G401 (cell line): ENCODE measurements around the gene GALNTL6. TPM values are rescaled to one million over a fixed set of nuclear protein-coding genes. Genes with fewer than 3 reads are reported as not detected.

Experiments
- DNase-seq: peaks from one replicate; pipeline ENCODE4 v3.0.0-alpha.2; 2015; ENCODE audit warnings: low spot score
- in situ Hi-C: cut with HindIII; loops from 2 replicates; pipeline ENCODE4 v1.10.0; 2016; ENCODE audit warnings: low sequenced_read_pairs, mixed read lengths
- total RNA-seq: library from RNA; depleted of rRNA; stranded (reverse); fragments of >200 nt; shearing (Covaris generic); gene quantifications from 2 replicates; pipeline ENCODE4 v1.2.3, GENCODE V29; 2014

Gene GALNTL6
- total RNA-seq, 1 experiment from 2014 or later, result not detected

- no peak for DNase-seq
- in situ Hi-C loops, result no loop called here
These were observed 765.5 kb downstream of the GALNTL6 start for GRCh38 chr4:172578712-172579111.

DNA sequence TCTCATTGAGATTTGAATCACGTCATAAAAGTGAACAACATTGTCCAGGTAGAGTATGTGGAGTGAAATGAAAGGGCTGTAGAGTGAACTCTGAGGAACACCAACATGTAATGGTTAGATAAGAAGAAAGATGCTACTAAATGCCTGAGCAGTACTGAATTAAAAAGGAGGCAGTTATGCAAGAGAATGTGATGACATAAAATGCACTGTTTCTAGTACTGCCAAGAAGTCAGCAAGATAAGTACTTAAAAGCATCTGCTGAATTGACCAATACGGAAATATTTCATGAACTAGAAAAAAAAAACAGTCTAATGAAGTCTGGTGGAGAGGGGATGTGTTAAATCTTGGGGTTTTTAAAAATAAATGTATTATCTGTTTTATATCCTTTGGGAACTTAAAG lies 771.6 kb downstream of the GALNTL6 start:
- in situ Hi-C loops, result no loop called here
- DNase-seq, result no peak

GRCh38 chr4:172596206-172596605 lies 783.0 kb downstream of the GALNTL6 start:
- in situ Hi-C loops, result no loop called here
- no peak for DNase-seq

DNA sequence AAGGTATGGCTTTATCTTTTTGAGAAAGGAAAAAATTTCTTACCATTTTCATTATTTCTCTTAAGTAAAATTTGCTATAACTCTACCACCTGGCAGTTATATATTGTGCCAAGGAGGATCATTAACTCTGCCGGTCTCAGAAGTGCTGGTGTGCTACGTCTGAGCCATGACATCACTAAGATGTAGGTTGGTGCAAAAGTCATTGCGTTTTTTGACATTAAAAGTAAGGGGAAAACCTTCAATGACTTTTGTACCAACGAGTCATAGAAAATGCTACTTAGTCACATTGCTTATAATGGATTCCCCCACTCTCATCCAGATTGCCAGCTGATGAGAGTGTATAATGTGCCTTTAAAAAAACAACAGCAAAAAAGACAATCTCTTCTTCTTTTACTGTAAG lies 786.4 kb downstream of the GALNTL6 start:
- in situ Hi-C loops, result no loop called here
- DNase-seq, result no peak

- in situ Hi-C loops, result no loop called here
- no peak for DNase-seq
These were observed 788.0 kb downstream of the GALNTL6 start for GRCh38 chr4:172601195-172601594.

DNA sequence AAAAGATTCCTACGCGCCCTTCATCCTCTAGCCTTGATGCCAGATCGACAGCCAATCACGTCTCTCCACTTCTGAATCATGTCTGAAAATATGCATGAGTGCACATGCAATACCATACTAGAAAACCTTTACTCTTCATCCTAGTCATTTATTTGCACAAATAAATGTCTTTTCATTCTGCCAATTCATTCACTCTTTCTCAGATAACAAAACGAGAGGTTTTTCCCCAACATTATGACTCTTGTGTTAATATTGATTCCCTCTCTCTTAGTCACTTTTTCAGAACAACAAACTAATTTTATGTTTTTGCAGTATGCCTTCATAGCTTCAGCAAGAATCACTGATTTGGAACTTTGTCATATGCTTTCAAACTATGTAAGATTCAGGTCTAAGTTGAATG lies 806.0 kb downstream of the GALNTL6 start:
- DNase-seq, result no peak
- in situ Hi-C loops, result no loop called here

GRCh38 chr4:172619798-172620197 lies 806.6 kb downstream of the GALNTL6 start:
- in situ Hi-C loops, result no loop called here
- DNase-seq, result no peak

DNA sequence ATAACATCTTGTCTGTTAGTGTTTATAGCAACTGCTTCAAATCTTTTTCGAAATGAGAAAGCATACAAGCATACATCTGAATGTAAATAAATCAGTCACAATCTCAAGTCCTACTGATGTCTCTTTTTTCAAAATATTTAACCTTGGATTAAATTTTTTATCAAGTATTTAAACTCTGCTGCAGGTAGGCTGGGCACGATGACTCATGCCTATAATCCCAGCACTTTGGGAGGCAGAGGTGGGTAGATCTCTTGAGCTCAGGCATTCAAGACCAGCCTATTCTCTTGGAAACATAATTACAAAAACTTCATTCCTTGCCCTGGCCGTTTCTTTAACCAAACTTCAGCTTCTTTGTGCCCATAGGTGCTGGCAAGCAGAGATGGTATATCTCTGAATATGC lies 815.1 kb downstream of the GALNTL6 start:
- in situ Hi-C loops, result no loop called here

GRCh38 chr4:172630280-172630679 lies 817.1 kb downstream of the GALNTL6 start:
- no peak for DNase-seq
- in situ Hi-C loops, result no loop called here

More for the DNA sequence above, 815.1 kb downstream of the GALNTL6 start:
- DNase-seq, result no peak

GRCh38 chr4:172631832-172632231 lies 818.6 kb downstream of the GALNTL6 start:
- in situ Hi-C loops, result no loop called here
- no peak for DNase-seq

DNA sequence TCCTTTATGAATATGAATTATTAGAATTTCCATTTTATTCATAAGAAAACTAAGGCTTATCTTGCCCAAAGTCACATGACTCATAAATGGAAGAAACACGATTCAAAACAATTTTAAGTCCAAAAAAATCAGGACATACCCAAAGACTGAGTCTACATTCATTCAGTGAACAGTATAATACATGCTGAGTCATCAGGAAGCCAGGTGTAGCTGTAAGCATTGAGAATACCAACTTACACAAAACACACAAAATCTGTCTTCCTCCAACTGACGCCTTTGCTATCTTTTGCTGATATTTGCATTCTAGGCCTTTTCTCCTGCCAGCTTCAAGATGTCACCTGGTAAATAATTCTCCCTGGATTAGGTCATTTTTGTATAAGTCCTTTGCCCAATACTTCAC lies 835.3 kb downstream of the GALNTL6 start:
- in situ Hi-C loops, result no loop called here

DNA sequence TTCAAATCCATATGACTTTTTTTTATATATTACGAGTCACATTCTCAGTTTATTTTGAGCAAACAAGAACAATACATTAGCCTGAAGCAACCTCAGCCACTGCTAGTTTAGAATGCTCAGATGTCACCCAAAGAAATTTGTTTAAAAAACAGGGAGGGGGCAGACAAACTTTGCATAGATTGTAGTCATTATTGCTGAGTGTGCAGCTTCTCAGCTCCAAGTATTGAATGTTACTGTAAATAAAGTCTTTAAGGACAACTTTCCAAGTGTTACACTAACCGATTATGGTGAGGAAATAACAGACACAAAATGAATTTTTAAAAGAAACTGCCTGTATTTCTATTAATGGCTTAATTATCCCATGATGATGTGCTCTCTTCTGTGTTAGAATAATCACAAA lies 835.9 kb downstream of the GALNTL6 start:
- in situ Hi-C loops, result no loop called here
- DNase-seq, result no peak

More for the DNA sequence above, 835.3 kb downstream of the GALNTL6 start:
- DNase-seq, result no peak

DNA sequence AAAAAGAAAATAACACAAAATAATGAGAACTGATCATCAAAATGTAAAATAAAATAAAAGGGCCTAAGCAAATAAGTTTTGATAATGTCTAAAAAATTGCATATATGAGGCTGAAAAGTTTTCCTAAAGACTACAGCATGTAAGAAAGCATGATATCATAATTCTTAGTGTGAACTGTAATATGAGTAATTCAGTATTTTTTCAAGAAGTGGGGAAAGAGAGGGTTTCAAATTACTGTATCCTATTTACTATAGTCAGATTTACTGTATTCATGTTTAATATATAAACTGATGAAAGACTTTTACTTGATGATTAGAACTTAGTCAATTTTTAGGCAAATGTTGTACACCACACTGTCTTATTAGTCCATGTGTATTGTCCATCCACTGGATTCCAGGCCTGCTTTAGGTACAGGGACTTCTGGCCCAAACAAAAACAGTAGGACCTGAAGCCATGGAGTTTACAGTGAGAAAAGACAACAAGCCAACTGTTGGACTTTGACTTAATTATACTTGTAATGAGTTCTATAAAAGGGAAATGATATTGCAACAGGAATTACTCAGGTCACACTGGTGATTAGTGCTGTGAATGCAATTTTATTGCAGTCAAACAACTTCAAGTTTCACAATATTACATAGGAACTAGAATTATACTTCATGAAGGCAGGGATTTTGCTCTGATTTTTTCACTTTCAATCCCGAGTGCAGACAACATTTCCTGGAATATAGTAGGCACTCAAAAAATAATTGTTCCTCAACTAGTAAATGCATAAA lies 837.7 kb downstream of the GALNTL6 start:
- in situ Hi-C loops, result no loop called here
- no peak for DNase-seq

DNA sequence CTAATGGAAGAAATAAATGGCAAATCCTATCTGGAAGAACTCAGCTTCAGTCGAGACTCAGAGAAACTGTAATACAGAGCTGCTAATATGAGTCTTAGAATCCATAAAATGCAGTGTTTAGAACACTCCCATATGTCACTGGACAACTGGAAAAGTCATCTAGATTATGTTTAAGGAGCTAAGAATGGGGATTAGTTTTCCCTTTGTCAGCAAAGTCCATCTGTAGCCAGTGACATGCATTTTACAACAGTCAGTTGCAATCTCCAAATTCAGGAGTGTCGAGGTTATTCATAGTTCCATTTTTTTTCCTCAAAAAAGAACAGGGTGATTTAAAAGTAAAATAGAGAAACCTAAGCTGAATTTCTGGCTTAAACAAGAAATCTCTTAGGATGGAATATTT lies 838.8 kb downstream of the GALNTL6 start:
- DNase-seq, result no peak

DNA sequence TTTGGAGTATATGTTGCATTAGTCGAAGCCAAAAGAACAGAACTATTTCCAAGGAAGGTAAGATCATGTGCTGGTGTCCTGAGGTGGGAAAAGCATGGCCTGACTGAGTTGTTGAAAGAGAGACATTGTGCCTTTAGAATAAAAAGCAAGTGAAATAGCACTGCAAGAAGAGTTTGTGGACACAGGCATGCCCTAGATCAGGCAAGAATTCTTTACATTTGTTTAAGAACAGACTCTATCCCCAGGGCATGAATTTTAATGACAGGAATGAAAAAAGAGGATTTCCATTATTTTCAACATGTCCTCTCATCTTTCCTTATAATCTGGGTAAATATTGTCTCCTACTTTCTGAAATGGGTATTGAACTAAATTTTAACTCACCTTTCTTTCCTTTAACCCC lies 839.2 kb downstream of the GALNTL6 start:
- in situ Hi-C loops, result no loop called here
- no peak for DNase-seq

More for the DNA sequence above, 838.8 kb downstream of the GALNTL6 start:
- in situ Hi-C loops, result no loop called here

GRCh38 chr4:172653676-172654075 lies 840.5 kb downstream of the GALNTL6 start:
- no peak for DNase-seq
- in situ Hi-C loops, result no loop called here

DNA sequence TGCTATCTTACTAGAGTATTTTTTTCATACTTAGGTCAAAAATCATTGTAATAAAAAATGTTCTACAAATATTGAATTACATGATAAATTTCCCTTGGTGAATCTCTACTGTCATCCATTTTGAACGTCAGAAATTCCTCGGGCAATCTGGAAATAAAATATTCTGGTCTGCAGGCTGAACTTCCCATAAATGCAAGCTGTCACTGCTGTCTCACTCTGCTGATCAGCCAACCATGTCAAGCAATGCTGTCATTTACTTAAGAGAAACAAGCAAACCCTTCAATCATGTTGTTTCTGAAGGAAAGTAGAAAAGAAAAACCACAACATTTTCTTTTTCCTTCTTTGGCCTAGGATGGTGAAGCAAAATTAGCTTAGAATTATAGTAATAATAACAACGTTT lies 841.3 kb downstream of the GALNTL6 start:
- no peak for DNase-seq
- in situ Hi-C loops, result no loop called here

GRCh38 chr4:172656055-172656454 lies 842.9 kb downstream of the GALNTL6 start:
- no peak for DNase-seq
- in situ Hi-C loops, result no loop called here

DNA sequence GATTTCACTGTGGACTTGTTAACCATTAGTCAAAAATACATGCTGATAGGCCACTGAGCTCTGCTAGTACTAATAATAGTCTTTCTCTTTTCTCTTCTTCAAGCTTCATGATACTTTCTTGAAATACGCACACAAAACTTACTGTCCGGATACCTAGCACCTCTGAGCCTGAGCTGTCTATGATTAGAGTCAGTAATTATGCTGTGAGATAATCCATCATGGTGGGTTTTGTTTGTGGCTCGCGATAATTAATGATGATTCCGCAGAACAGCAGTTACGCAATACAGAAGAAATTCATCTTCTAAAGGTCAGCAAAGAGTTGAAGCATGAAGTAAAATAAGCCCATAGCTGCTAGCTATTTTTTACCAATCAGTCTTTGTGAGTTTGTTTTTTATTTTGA lies 843.9 kb downstream of the GALNTL6 start:
- DNase-seq, result no peak
- in situ Hi-C loops, result no loop called here

- in situ Hi-C loops, result no loop called here
- DNase-seq, result no peak
These were observed 847.0 kb downstream of the GALNTL6 start for GRCh38 chr4:172660251-172660650.

DNA sequence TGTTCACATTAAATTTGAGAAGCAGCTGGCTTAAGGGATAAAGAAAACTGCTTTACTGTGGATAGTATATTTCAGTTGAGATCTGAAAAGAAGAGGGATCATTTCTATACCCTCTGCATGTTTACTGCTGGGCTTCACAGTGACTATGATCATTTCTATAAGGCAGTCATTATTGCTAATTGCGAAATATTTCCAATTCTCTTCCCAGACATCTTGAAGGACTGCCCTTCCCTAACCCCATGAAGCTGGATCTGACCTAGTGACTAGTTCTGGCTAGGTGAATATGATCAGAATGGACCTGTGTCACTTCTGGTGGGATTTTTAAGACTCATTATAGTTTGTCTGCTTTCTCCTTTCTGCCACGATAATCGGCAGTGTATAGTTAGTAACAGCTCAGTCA lies 848.9 kb downstream of the GALNTL6 start:
- in situ Hi-C loops, result no loop called here

More for the DNA sequence above, 848.9 kb downstream of the GALNTL6 start:
- DNase-seq, result no peak
